Measurements from ENCODE around the gene CACNA2D2.

DNA sequence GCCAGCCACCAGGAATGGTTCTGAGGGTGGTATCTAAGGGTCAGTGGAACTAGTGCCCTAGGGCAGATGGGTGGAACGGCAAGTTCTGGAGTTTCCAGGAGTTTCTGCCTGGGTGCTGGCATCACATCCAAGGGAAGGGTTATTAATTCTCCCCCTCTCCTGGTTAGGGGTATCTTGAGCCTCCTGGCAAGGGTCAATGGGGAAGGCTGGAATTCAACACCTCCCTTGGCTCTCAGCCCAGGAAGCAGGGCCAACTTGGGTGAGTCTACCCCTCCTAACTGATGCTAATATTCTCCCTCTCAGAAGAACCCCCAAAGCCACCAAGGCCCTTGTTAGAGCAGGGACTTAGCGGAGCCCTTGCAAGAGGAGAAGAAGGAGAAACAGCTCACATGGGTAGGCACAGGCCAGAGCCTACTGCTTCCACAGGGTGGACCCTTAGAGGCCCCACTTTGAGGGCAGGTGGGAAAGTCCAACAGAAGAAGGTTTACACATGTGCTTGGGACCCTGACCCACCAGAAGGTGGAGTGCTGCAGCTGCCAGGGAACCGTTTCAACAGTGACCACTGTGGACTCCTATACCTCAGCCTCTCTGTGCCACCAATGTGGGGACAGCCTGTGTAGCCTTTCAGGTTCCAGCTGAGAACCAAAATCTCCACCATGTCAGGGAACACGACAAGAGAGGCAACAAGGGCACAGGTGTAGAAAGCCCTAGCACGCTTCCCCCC, 147.4 kb downstream of the CACNA2D2 start:
- TF ChIP-seq EZH2phosphoT487 (IDR thresholded peaks at IDR 0.05; ENCODE audit: borderline replicate concordance, low read depth) = no peak
- TF ChIP-seq, protein P1, sequence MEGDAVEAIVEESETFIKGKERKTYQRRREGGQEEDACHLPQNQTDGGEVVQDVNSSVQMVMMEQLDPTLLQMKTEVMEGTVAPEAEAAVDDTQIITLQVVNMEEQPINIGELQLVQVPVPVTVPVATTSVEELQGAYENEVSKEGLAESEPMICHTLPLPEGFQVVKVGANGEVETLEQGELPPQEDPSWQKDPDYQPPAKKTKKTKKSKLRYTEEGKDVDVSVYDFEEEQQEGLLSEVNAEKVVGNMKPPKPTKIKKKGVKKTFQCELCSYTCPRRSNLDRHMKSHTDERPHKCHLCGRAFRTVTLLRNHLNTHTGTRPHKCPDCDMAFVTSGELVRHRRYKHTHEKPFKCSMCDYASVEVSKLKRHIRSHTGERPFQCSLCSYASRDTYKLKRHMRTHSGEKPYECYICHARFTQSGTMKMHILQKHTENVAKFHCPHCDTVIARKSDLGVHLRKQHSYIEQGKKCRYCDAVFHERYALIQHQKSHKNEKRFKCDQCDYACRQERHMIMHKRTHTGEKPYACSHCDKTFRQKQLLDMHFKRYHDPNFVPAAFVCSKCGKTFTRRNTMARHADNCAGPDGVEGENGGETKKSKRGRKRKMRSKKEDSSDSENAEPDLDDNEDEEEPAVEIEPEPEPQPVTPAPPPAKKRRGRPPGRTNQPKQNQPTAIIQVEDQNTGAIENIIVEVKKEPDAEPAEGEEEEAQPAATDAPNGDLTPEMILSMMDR (IDR thresholded peaks at IDR 0.05) = 0 out of 2 replicates have a peak, but pooled peaks have one; percentile 16
- TF ChIP-seq, protein P2, sequence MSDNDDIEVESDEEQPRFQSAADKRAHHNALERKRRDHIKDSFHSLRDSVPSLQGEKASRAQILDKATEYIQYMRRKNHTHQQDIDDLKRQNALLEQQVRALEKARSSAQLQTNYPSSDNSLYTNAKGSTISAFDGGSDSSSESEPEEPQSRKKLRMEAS (IDR thresholded peaks at IDR 0.05; ENCODE audit: low read depth) = no peak

All from SK-N-SH (cell line).